Myocyte (in vitro differentiated cells): ENCODE results near the gene DOLPP1. TPM values are rescaled to one million over a fixed set of nuclear protein-coding genes. Genes with fewer than 3 reads are reported as not detected.
"Not testable (repeated sequence)": the region's sequence is repeated elsewhere in the genome, so short reads cannot be mapped to it uniquely, and the experiment has no call there.

Experiments
- DNase-seq: peaks from one replicate; pipeline ENCODE4 v3.0.0-alpha.2; 2012; ENCODE audit warnings: low read depth
- polyA plus RNA-seq: library from polyadenylated mRNA; unstranded; fragments of >200 nt; gene quantifications from one replicate; pipeline ENCODE4 v1.2.1, GENCODE V29; 2012; ENCODE audit warnings: missing spikeins
- total RNA-seq: library from RNA; depleted of rRNA; stranded (reverse); fragments of >200 nt; gene quantifications from 2 replicates; pipeline ENCODE4 v1.2.3, GENCODE V29; 2014

Gene DOLPP1
- total RNA-seq: 11.2 and 11.6 TPM in 2 replicates
- 12.3 TPM for polyA plus RNA-seq

GRCh38 chr9:129080601-129081387, at the start of gene DOLPP1:
Gene DOLPP1 (plus strand): TSS chr9:129081111. CDS start chr9:129081132, 21 bp downstream.
- peak; percentile 100 for DNase-seq

GRCh38 chr9:129031514-129031913, 49.4 kb upstream of the DOLPP1 start:
- no peak for DNase-seq

GRCh38 chr9:129032541-129033159, 48.3 kb upstream of the DOLPP1 start:
- DNase-seq: no peak

- DNase-seq: no peak
Observed at GRCh38 chr9:129033216-129033615, 47.7 kb upstream of the DOLPP1 start.

- not testable (repeated sequence) for DNase-seq
Observed at GRCh38 chr9:129035838-129036237, 45.1 kb upstream of the DOLPP1 start.

- peak; percentile 99 for DNase-seq
Observed at GRCh38 chr9:129036241-129036922, 44.5 kb upstream of the DOLPP1 start, which contains the start of gene MIGA2. Gene MIGA2 (plus strand): TSS chr9:129036626. CDS start chr9:129040595, 3,969 bp downstream.

GRCh38 chr9:129036923-129037766, 43.8 kb upstream of the DOLPP1 start:
- no peak for DNase-seq

GRCh38 chr9:129037767-129038098, 43.2 kb upstream of the DOLPP1 start:
- DNase-seq: no peak

GRCh38 chr9:129038109-129038852, 42.6 kb upstream of the DOLPP1 start:
- DNase-seq: no peak

- DNase-seq: no peak
Observed at GRCh38 chr9:129040113-129040643, 40.7 kb upstream of the DOLPP1 start.

GRCh38 chr9:129042016-129042415, 38.9 kb upstream of the DOLPP1 start:
- no peak for DNase-seq

- DNase-seq: no peak
Observed at GRCh38 chr9:129052592-129052991, 28.3 kb upstream of the DOLPP1 start.

- DNase-seq: no peak
Observed at GRCh38 chr9:129053020-129053419, 27.9 kb upstream of the DOLPP1 start.

- DNase-seq: no peak
Observed at GRCh38 chr9:129054163-129054851, 26.6 kb upstream of the DOLPP1 start.

- no peak for DNase-seq
Observed at GRCh38 chr9:129058965-129059795, 21.7 kb upstream of the DOLPP1 start.

GRCh38 chr9:129059796-129060785, 20.8 kb upstream of the DOLPP1 start:
- no peak for DNase-seq

GRCh38 chr9:129060991-129061390, 19.9 kb upstream of the DOLPP1 start:
- no peak for DNase-seq
